Keratinocyte (primary cell): ENCODE results near the gene U2SURP.

Experiments used
- EZH2 ChIP-seq: IDR thresholded peaks from one replicate; pipeline ENCODE4 v1.6.1; 2012; ENCODE audit warnings: inconsistent platforms, mild to moderate bottlenecking, low read length, moderate library complexity
- TF ChIP-seq, protein P1 (sequence below), 3 experiments: IDR thresholded peaks in 1 of 3; conservative IDR thresholded peaks in 1 of 3; optimal IDR thresholded peaks in 1 of 3; 2 replicates in 2 of 3; 3 replicates in 1 of 3; pipeline versions ENCODE3 to v1.5.1; 2011; ENCODE audit warnings: low read length in 3 of 3, mild to moderate bottlenecking in 3 of 3, moderate library complexity in 2 of 3, control low read depth in 1 of 3, inconsistent platforms in 1 of 3; ENCODE audit not compliant: insufficient read depth in 2 of 3; ENCODE audit errors: extremely low read depth in 1 of 3

DNA sequence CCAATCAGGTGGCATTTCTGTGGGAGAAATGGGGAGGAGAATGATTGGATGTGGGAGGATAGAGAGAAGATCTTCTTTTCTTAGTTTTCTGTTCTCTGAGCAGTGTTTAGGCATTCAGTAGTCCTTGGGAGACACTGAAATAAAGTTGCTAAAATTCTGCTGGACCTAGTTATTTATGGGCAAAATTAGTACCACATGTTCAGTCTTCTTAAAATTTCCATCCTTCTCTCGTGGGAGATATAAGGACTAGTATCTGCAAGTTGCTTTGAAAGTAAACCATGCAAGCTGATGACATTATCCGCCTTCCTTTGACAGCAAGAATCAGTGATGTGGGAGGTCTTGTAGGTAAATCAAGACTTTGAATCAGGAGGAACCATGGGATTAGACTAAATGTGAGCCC lies 98.3 kb downstream of the U2SURP start:
- TF ChIP-seq, protein P1, sequence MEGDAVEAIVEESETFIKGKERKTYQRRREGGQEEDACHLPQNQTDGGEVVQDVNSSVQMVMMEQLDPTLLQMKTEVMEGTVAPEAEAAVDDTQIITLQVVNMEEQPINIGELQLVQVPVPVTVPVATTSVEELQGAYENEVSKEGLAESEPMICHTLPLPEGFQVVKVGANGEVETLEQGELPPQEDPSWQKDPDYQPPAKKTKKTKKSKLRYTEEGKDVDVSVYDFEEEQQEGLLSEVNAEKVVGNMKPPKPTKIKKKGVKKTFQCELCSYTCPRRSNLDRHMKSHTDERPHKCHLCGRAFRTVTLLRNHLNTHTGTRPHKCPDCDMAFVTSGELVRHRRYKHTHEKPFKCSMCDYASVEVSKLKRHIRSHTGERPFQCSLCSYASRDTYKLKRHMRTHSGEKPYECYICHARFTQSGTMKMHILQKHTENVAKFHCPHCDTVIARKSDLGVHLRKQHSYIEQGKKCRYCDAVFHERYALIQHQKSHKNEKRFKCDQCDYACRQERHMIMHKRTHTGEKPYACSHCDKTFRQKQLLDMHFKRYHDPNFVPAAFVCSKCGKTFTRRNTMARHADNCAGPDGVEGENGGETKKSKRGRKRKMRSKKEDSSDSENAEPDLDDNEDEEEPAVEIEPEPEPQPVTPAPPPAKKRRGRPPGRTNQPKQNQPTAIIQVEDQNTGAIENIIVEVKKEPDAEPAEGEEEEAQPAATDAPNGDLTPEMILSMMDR (optimal IDR thresholded peaks at IDR 0.05 in 1 of 3, IDR thresholded peaks at IDR 0.05 in 1 of 3, conservative IDR thresholded peaks at IDR 0.05 in 1 of 3; ENCODE audit: extremely low read depth in 1 of 3, insufficient read depth in 2 of 3, low read length in 3 of 3) = no peak
- no peak for TF ChIP-seq EZH2
